ENCODE data around the gene METAP1.
"Not testable (repeated sequence)": the region's sequence is repeated elsewhere in the genome, so short reads cannot be mapped to it uniquely, and the experiment has no call there.

METAP1 gene

GRCh38 chr4:99021386-99021785 lies 25.9 kb downstream of the METAP1 start:
- H3K27ac ChIP-seq, result no peak overlapping the region
- TF ChIP-seq ZFX (IDR thresholded peaks at IDR 0.05) (no peak), CTCF (conservative IDR thresholded peaks at IDR 0.05) (no peak)

- no peak for TF ChIP-seq ZFX (IDR thresholded peaks at IDR 0.05)
- no peak for TF ChIP-seq CTCF (conservative IDR thresholded peaks at IDR 0.05)
- H3K27ac ChIP-seq, result no peak overlapping the region
Observed at GRCh38 chr4:99022566-99022965, 27.0 kb downstream of the METAP1 start.

GRCh38 chr4:99023800-99024251 lies 28.3 kb downstream of the METAP1 start:
- not testable (repeated sequence) for H3K27ac ChIP-seq

GRCh38 chr4:99024481-99025275 lies 29.2 kb downstream of the METAP1 start:
- TF ChIP-seq CTCF (conservative IDR thresholded peaks at IDR 0.05) (no peak), ZFX (IDR thresholded peaks at IDR 0.05) (no peak)
- no peak overlapping the region for H3K27ac ChIP-seq

- H3K27ac ChIP-seq, result no peak overlapping the region
- TF ChIP-seq CTCF (conservative IDR thresholded peaks at IDR 0.05), result no peak
- no peak for TF ChIP-seq ZFX (IDR thresholded peaks at IDR 0.05)
Observed at GRCh38 chr4:99025506-99025905, 30.0 kb downstream of the METAP1 start.

GRCh38 chr4:99027304-99027703 lies 31.8 kb downstream of the METAP1 start:
- no peak overlapping the region for H3K27ac ChIP-seq
- TF ChIP-seq ZFX (IDR thresholded peaks at IDR 0.05) (no peak), CTCF (conservative IDR thresholded peaks at IDR 0.05) (no peak)

GRCh38 chr4:99028187-99028586 lies 32.7 kb downstream of the METAP1 start:
- TF ChIP-seq ZFX (IDR thresholded peaks at IDR 0.05), result no peak
- no peak for TF ChIP-seq CTCF (conservative IDR thresholded peaks at IDR 0.05)

More at GRCh38 chr4:99028187-99028586, 32.7 kb downstream of the METAP1 start:
- no peak overlapping the region for H3K27ac ChIP-seq

Data from C4-2B (cell line).